Lower leg skin (tissue), 3 donors: ENCODE results near the gene PSMA7.

Source experiments
- CTCF ChIP-seq, 3 donors: fragments of 450-650 bp; IDR thresholded peaks; one replicate each; pipeline ENCODE4 v1.5.1; 2016; ENCODE audit warnings: antibody characterized with exemption in 3 of 3, mild to moderate bottlenecking in 3 of 3, moderate library complexity in 2 of 3
- POLR2A ChIP-seq, 2 donors: fragments of 450-650 bp; IDR thresholded peaks; one replicate each; pipeline ENCODE4 v1.6.1; 2016 to 2017; ENCODE audit warnings: antibody characterized with exemption in 2 of 2, mild to moderate bottlenecking in 1 of 2, moderate library complexity in 1 of 2

GRCh38 chr20:62132421-62132820, 10.8 kb downstream of the PSMA7 start:
- TF ChIP-seq CTCF (IDR thresholded peaks at IDR 0.05) = no peak
- TF ChIP-seq POLR2A (IDR thresholded peaks at IDR 0.05) = no peak
